ENCODE measurements around the gene FLCN.

FLCN gene

GRCh38 chr17:17165666-17166308 lies 71.2 kb downstream of the FLCN start:
- DNase-seq, result no peak

GRCh38 chr17:17164676-17165075 lies 72.3 kb downstream of the FLCN start:
- DNase-seq, result no peak

GRCh38 chr17:17164156-17164555 lies 72.8 kb downstream of the FLCN start:
- no peak for DNase-seq
